NCI-H345 treated with DMSO at 0.1 percent for 48 hours (cell line): ENCODE measurements around the gene CDH26.
A peak's percentile ranks its signal among the peaks of the same experiment; 100 is the strongest.

Source experiments
- DNase-seq: peaks from one replicate; lab custom pipeline; 2025; ENCODE audit not compliant: unreplicated experiment; lab: John Stamatoyannopoulos, UW

CDH26 gene

DNA sequence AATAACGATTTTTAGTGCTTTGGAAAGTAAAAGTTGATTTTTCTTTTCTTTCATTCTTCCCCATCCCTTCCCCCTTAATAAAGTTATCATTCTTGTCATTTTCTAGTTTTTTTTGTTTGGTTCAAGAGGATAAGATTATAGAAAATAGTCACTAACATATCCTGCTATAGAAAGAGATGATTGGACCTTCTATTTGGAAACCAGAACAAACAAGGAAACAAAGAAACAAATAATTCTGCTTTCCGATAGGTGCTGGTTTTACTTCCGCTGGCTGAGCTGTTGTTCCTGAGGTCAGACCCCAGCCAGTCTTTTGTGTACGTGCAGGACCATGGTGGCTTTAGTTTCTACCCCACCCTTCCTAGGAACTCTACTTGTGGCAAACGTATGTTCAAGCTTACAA lies at the start of gene CDH26:
Gene CDH26, plus strand, starts transcription at position 301 of the 400 bp plus-strand sequence. CDS start 304 bp downstream, outside the sequence.
- no peak for DNase-seq

DNA sequence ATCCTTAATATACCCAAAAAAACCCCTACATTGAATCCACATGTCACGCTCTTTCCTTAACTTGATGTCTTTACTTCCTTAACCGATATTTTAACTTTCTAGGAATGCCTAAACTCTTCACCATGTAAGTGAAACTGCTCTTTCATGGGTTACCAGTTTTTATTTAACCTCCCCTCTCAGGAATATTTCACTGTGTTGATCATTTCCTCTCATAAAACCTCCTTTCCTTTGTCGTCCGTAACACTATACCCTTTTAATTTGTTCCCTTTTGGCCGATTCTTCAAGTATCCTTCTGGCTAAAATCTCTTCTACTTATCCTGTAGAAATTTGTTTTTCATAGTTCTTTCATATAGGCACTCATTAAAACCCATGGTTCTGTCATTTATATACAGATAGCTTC lies 49.4 kb upstream of the CDH26 start:
- DNase-seq = no peak

DNA sequence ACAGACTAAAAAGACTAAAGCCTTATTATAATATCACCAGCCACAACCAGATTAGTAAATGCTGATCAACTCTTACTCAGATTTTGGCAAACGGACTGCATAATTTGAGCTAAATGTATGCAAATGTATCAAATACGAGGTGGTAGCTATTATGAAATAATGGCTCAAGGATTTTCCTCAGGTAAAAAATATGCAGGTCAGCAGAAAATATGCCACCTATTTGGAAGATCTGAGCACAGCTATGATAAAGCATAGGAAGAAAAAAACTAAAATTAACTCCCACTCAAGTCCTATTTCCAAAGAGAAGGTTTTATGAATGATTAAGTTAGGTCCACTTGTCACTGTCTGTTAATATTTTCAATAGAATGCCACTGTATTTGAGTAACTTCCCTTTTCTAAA lies 47.2 kb upstream of the CDH26 start:
- no peak for DNase-seq

DNA sequence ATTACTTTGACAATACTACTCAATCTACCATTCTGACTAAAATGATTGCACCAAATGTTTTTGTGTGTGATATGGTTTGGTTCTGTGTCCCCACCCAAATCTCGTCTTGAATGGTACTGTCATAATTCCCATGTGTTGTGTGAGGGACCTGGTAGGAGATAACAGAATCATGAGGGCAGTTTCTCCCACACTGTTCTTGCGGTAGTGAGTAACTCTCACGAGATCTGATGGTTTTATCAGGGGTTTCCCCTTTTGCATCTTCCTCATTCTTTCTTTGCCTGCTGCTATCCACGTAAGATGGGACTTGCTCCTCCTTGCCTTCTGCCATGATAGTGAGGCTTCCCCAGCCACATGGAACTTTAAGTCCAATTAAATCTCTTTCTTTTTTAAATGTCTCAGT lies 45.6 kb upstream of the CDH26 start:
- no peak for DNase-seq

DNA sequence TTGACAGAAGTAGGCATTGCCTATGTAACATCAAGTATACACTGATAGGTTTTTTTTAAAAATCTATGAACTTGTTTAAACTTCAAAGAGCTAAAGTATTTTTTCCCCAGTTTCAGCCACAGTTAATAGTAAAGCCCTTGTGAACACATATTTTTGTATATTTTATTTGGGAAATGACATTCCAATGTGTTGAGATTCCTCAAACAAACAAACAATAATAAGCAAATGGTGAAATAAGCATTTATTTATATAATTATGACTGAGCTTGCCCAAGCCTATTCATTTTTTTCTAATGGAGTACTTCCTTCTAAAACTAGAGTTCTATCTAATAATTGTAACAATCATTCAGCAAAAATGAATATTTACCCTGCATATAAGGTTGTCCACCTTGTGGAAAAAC lies 37.3 kb upstream of the CDH26 start:
- no peak for DNase-seq

DNA sequence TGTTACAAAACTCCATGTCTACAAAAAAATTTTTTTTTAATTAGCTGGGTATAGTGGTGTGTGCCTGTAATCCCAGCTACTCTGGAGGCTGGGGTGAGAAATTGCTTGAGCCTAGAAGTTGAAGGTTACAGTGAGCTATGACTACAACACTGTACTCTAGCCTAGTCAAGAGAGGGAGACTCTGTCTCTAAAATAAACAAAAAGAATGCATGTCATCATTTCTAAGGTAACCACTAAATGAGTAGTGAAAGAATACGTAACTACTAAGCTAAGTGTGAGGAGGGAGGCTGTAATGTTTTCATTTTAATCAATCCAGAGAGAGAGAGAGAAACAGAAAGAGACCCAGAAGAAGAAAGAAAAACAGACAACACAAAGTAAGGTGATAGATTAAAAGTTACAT lies 34.7 kb upstream of the CDH26 start:
- no peak for DNase-seq

DNA sequence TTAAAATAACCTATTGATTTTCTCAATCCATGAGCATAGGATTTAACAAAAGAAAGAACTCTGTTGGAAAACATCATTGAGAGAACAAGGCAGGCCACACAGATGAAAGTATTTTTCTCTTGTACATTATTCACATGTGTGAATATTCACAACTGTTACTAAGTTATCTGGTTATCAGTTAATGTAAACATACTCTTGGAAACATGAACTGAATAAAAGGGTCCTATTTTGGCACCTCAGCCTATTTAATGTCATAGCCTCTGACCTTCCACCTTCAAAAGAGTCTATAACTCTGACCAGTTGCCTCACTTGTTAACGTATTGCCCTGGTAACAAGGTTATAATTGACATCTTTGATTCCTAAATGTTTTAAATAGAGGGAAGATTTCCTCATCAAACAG lies 32.9 kb upstream of the CDH26 start:
- DNase-seq = no peak

DNA sequence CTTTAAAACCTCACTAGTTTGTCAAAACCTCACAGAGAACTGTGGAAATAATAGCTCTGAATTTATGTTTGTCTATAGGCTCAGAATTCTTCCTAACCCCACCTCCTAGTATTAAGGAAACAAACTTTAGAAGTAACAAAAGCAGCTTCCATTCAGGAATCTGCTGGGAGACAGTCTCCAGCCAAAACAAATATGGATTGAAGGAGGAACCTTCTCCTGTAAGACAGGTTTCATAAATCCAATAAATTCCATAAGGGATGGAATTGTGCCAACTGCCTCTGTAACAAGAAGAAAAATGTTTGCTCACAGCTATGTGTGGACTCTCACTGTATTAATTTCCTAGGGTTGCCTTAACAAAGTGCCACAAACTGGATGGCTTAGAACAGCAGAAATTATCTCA lies 32.3 kb upstream of the CDH26 start:
- DNase-seq = no peak

DNA sequence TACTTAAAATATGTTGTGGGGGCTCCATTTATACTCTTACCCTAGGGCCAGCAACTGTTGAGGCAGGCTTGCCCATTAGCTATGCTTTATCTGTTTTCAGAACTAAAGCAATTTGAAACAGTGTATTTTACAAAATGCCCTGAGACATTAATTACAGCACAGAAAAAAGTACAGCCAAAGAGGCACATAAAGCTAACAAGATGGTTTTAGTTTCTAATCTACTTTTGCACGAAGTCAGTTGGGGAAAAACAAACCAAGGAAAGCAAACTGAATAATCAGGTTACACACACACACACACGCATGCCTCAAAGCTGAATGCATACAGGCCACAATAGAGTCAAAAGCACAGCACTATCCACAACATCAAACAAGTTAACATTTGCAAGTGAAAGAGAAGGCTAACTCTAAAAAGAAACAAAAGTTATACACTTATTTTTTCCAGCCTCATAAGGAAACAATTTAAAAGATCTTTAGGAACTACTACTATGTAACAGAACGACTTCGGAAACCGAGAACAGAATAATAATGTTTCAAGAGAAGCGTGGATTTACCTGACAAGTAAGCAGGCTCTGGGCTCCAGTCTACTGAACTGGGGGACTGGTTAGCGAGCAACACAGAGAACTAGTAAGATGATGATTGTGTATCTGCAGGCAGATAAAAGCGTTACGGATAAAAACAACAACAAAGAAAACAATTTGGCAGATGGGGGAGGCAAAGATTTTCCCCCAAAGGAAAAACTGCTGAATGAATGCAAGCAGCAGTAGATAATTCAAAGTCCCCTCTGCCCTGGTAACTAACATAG lies 26.5 kb upstream of the CDH26 start:
- no peak for DNase-seq

DNA sequence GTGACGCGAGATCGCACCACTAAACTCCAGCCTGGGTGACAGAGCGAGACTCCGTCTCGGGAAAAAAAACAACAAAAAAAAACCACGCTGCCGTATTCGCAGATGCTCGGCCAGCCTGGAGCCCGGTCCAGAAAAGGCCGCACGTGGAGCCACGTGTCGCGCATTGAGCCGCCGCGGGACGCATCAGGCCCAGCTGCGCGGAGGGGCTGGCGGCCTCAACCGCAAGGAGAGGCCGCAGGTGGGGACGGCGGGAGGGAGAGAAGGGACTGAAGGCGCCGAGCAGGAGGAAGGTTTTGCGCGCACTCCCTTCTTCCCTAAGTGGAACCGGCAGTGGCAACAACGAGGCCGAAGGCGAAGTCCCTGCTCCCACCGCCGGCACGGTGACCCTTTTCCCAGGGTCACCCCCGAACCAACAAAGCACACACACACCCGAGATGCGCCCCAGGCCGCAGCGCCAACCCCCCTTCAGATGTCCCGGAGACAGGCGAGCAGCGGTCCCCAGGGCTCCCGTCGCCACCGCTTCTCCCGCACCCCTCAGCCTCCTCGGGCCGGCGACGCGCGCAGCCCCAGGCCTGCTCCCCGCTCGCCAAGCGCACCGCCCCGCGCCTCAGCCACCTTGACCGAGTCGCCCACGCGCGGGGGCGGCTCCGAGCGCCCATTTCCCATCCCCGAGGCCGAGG lies 25.5 kb upstream of the CDH26 start:
- no peak for DNase-seq

DNA sequence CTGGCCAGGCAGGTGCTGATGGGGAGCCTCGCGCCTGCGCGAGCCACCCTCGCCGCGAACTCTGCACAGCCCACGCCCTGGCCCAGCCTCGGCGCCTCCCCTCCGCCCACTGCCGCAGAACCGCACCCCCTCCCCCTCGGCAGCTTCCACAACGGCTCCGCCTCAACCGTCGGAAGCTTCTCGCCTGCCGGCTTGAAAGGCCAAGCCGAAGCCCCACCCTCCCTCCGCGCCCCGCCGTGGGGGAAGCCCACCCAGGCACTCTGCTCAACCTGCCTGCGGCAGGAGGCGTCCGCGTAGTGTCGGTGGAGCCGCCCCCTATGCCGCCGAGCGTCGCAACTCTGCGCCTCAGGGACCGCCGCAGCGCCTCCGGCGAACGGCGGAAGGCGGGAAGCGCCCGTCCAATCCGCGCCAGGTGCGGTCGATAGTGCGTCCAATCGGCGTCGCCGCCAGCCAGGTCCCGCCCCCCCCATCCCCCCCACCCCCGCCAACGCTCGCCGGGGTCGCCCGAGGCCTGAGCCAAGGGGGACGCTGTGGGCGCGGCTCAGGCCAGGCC lies 24.9 kb upstream of the CDH26 start, which contains the start of gene SYCP2:
Gene SYCP2, minus strand, starts transcription at position 342 of the 553 bp plus-strand sequence. CDS start 11,224 bp downstream, outside the sequence.
- DNase-seq = no peak

DNA sequence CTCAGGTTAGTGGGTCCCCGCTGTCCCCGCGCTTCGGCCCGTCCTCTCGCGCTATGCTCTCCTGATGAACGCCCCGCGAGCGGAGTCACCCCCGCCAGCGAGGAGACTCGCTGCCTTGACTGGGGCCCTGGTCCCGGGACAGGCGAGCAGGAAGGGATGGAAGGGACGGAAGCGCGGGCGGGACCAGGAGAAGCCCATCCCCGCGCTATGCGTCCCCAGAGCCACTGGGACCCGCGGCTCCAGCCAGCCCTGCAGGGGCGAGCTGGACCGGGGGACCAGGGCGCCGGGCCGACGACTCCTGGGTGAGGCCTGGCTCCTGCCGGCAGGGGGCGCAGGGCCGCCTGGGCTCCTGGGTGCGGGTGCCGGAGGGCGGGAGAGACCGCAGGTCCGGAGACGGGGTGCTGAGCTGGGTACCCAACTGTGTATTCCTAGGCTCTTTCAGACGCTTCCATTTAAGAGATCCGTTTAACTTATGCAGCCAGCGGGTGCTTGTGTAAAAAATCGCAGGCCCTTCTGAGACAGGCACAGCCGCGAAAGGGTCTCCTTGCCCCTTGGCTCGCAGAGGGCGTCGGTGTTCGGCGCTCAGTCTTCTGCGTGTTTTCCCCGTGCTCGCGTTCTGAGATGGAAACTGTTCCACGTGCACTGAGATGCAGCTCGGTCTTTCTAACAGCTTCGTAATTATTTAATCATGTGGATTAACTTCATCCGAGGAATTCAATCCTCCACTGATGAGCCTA lies 24.2 kb upstream of the CDH26 start:
- DNase-seq = peak; percentile 22

DNA sequence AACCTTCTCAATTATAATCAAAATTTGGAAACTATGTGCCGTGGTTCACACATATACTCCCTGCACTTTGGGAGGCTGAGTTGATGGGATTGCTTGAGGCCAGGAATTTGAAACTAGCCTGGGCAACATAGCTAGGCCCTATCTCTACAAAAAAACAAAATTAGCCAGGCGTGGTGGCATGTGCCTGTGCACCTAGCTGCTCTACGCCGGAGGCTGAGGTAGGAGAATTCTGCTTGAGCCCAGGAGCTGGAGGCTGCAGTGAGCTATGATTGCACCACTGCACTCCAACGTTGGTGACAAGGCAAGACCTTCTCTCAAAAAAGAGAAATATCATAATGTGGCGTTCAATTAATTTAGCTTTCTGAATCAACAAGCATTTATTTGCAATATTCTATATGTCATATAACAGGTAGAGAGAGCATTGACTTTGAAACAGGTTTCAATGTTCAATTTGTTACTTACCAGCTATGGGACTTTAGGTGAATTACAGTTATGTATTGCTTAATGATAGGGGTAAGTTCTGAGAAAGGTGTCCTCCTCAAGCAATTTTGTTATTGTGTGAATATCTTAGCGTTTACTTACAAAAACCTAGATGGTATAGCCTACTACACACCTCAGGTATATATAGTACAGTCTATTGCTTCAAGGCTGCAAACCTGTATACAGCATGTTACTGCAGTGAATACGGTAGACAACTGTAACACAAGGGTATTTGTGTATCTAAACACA lies 22.6 kb upstream of the CDH26 start:
- no peak for DNase-seq

DNA sequence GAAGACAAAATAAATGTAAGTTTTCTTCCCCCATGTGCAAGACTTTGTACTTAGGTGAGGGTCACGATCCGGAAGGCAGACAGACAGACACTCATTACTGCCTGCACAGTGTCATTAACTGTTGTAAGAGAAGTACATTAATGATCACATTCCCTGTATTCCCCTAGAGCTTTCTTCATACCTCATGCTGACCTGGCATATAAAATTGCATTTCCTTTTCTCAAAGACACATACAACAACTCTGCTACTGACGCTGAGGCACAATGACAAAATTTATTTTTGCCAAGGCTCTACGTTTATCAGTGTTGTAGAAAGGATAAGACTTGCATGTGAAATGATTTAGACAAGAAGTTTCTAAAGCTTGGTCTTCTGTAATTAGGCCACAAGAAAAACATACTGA lies 21.8 kb upstream of the CDH26 start:
- no peak for DNase-seq

DNA sequence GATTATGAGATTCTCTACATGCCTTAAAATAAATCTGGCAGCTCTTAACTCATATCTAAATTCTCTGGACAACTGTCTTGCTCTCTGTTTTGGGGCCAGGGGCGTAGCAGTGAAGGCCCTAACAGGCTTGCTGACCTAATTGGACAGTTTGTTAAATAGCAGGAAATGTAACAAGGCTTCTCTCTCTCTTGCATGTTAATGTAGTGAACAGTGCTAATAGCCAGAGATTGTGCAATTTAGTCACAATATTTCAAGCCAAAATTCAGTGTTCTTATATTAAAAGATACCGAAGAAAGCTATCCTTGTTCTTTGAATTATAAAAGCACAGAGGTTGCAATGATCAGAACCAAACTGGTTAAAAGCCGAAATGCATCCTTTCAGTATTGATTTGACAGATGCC lies 21.1 kb upstream of the CDH26 start:
- DNase-seq = no peak

DNA sequence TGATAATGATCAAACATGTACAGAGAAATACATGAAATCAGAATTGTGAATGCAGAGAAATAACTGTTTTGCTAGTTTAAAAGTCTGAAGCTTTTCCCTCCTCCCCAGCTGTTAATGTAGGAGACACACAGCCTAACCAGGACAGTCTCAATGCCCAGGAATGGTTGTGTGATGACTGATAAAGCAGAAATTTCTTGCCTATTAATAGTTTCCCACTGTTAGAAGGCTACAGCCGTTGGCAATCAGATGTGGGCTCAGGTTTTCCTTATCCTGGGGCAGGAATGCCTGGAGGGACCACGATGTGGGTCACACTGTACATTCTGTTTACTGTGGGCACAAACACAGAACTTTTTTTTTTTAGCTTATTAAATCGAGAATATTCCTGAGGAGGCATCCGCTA lies 20.0 kb upstream of the CDH26 start:
- DNase-seq = no peak

DNA sequence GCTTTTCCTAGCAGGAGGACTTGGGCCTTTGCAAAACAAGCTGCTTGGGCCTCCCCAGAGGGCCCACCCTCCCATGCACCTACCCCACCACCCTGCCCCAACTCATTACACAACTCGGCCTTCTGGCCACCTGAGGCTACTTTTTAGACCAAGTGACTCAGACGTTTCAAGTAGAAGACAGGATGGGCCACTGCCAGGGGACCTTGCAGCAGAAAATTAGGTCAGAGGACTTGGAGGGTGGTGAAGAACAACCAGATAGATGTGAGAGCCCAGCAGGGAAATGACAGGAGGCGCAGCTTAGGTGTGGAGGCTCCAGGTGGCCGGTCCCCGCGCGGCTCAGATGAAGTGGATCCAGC lies 19.5 kb upstream of the CDH26 start:
- DNase-seq = no peak

DNA sequence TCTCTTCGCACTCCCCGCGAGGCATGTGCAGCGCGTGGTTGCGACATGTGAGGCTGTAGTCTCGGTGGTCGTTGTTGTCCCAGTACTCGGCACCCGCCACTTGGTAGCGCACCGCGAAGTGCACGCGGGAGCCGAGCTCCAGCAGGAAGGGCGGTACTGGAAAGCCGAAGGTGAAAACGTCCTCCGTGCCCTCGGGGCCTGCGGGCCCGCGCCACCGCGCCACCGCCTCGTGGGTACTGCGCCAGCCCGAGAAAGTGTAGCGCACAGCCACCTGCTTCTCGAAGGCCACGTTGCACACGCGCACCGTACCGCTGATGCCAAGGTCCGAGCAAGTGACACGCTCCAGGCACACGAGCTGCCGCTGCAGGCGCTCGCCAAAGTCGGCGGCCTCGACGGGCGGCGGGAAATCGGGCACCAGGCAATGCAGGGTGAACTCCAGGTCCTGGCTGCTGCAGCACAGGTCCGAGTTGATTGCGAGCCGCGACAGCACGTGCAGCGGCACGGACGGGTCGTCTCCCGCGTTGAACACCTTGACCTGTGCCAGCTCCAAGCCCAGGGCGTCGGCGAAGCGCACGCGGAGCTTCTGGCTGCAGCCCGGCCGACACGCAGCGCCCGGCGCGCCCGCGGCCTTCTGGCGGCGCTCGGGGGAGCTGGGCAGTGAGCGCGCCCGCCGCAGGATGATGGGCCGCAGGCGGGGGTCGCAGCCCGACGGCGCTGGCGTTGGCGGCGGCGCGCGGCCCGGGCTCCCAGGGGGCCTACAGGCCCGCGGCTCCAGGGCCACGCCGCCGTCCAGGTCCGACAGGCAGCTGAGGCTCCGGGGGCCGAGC lies 19.0 kb upstream of the CDH26 start:
- DNase-seq = no peak

DNA sequence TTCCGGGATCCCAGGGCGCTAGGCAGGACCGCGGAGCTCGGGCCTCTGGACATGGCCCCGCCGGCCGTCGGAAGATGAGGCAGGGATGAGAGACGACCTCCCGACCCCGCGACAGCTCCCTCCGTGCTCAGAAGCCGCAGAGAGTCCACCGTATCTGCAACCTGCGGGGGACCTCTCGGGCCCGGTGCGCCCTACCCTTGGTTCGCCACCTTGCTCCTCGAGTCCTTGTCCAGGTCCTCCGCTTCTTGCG lies 18.4 kb upstream of the CDH26 start:
- no peak for DNase-seq
